ENCODE results near the gene TMIGD1.

TMIGD1 gene

DNA sequence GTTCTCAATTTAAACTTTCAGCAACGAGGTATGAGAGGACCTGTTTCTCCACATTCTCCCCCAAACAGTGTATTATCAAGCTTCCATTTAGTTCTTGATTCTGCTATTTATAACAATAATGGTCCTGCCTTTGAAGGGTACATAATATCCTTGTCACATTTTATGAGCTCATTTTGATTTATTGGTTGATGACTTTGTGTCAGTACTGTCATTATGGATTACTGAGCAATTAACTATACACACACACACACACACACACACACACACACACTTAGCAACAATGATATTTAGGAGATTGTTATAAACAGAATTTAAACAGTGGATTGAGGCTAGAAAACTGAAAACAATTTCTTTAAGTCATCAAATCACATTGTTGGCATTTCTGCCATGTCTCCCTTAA lies 7.0 kb downstream of the TMIGD1 start:
- DNase-seq (ENCODE audit: low read depth) = no peak

DNA sequence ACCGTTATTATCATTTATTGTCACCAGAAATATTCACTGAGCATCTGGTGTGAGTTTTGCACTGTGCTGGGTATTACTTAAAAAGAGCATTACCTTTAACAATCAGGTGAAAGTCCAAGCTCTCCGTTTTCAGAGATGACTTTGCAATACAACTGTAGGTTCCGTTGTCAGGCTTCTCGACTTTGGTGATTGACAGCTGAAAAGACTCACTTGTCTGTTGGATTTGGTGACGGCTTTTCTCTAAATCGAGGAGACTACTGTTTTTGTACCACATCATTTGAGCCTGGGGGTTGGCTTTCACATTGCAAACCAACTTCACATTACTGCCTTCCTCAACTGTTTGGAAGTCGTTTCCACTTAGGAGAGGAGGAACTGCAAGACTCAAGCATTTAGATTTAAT lies 9.1 kb downstream of the TMIGD1 start:
- DNase-seq (ENCODE audit: low read depth) = no peak

DNA sequence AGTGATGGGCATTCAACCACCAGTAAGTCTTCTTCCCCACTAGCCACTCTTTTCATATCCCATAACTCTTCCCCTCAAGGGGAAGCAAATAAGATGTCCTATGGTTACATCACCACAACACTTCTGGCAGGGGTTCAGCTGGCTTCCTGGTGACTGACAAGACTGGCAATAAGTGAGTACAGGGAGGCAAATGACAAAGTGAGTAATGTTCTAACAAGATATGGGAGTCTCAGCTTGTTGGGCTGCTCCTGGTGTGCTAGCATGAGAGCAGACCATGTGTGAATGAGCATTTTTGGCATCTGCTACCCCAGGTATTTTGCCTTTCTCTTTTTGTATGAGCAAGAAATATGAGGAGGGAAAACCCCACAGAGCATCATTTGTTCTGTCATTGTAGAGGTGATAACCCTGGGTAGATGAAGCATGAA lies 9.9 kb downstream of the TMIGD1 start:
- DNase-seq (ENCODE audit: low read depth) = peak; percentile 46

DNA sequence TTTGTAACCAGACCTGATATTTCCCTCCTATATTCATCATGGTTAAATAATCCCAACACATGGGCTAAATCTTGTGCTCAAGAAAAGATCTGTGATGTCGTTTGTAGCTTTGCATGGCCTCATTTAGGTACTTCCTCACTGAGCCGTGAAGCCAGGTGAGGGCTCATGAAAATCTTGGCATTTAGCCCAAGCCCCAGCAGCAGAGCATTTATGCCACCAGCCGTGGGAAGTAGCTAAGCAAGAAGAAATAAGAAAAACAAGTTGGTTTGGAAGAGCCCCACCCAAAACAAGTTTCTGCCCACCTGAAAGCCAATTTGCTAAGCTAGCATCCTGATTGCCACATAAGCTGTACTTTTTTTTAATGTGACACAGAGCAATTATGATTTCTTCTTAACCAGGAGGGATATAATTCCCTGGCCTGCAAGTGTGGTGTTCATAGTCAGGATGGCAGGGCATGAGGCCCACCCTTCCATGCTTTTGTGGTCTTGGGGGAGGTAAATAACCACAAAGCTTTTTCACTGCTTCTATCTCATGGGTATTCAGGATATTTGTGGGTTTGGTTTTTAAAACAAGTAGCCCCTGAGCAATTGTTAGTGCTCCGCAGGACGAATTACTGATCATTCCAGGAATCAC lies 10.5 kb downstream of the TMIGD1 start:
- DNase-seq (ENCODE audit: low read depth) = no peak

DNA sequence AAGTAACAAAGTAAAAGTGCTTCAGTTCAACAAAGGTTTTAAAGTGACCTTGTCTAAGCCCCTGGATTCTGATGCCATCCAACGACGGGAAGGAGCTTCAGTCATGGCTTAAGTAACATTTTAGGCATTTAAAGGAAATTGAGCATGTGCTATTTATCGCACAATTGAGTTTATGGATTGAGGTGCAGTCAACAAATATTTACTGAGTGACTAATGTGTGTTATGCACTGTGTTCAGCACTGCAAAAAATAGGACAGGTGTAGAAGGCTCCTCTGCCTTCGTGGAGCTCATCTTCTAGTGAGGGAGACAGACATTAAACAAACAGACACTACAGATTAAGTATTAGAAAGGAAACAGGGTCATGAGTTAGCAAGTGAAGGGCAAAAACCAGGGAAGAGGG lies 12.5 kb downstream of the TMIGD1 start:
- DNase-seq (ENCODE audit: low read depth) = no peak

DNA sequence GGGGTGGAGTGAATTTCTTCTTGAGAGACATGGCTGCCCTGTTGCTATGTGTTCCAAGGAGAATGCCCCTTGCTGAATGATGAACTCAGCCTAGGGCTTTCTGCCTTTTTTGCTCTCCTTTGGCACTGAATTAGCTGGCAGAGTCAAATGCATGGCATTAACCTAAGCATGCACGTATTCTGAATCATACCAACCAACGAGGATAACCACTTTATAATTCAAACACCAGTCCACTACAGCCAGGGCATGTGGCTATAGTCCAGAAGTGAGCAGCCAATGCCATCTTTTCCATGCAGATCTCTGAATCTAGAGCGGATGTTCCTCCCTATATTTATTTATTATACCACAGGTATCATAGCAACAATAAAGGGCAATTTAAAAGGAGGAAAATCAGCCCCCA lies 15.7 kb downstream of the TMIGD1 start:
- no peak for DNase-seq (ENCODE audit: low read depth)

DNA sequence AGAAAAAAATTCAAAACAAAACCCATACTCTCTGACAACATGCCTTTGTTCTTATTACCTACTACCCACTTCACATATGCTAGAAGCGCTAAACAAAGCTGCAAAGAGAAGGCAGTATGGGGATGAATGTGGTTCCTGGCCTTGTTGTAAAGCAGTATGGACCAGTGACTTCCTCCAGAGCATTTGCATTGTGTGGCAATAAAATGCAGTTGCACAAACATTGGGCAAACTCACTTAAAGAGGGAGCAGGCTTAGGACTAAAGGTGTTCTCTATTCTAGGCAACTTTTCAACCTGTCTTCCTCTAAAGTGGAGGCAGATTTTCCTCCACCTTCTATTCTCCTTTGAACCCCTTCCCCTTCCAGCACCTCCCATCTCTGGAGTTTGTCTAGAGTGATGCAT lies 17.1 kb downstream of the TMIGD1 start:
- no peak for DNase-seq (ENCODE audit: low read depth)

DNA sequence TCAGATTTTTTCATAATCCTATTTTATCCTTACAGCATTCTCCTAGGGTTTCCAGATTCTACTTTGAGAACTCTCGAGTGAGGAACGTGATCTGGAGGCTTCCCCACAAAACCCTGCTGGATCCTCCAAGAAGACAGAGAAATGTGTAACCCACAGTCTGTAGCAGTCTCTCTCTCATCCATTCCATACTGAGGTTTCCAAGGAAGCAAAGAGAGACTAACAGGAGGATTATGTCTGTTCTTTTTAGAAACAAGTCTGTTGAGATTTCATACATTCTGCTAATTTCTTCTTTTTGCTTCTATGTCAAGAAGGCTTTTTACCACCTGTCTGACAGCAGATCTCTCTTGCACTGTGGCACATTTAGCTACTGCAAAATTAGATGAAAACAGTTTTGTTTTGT lies 18.8 kb downstream of the TMIGD1 start:
- no peak for DNase-seq (ENCODE audit: low read depth)

DNA sequence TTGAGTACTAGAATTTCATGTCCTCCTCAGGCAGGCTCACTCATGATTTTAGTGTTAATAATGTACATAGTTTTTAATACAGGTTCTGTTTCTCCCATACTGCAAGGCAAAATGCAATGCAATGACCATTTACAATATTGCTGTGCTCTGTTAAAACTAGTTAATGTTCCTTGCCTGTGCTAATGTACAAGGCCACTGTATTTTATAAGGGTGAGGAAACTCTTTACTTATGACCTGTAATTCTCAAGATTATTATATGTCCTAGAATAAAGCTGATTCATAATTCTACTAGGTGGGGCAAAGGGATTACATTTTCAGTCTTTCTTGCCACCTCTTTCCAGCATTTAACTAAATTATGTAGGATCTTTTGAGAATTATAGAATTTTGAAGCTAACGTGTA lies 19.4 kb downstream of the TMIGD1 start:
- no peak for DNase-seq (ENCODE audit: low read depth)

DNA sequence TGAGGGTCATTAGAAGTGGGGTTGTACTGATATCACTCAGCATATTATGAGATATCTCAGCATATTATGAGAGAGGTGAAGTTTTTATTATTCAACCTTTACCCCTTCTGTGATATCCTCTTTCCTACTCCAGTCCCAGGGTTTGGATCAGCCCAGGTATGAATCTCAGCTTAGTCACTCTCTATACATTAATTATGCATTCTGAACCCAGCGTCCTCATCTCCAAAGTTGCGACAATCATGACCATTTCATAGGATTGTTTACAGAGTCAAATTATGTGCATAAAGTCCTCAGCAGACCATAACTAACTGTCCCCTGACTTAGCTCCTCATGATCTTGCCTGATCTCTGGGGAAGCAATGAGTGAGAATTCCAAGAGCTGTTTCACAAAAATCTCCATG lies 21.6 kb downstream of the TMIGD1 start:
- DNase-seq (ENCODE audit: low read depth) = no peak

DNA sequence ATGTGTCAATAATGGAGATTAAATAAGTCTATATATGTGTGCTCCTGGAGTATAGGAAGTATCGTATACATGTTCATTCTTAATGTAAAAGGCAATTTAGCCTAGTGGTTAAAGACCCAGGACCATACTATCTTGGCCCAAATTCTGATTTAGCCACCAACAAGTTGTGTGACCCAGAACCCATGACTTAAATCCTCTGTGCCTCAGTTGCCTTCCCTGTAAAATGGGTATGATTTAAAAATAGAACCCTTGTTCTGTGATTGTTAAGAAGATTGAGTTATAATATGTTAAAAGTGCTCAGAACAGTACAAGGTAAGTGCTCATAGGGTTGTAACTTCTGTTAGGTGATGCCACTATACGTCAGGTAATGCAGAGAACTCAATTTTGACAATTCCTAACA lies 23.3 kb downstream of the TMIGD1 start:
- no peak for DNase-seq (ENCODE audit: low read depth)

DNA sequence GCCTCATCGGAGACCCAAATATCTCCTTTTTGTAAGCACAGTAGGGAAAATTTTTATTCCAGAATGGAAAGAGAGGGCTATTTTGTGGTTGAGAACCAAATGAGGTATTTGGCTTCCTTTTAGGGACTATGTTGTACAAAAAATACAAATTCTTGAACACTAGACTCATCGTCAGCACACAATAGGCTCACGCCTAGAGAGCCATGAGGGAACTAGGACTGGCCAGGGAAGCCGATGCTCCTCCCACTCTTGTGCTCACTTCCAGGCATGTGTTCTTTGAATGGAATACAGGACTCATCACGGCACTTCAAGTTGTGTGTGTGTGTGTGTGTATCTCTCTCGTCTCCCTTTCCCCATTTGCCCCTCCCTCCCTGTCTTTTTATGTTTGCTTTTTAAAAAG lies 24.3 kb downstream of the TMIGD1 start:
- DNase-seq (ENCODE audit: low read depth) = peak; percentile 27

DNA sequence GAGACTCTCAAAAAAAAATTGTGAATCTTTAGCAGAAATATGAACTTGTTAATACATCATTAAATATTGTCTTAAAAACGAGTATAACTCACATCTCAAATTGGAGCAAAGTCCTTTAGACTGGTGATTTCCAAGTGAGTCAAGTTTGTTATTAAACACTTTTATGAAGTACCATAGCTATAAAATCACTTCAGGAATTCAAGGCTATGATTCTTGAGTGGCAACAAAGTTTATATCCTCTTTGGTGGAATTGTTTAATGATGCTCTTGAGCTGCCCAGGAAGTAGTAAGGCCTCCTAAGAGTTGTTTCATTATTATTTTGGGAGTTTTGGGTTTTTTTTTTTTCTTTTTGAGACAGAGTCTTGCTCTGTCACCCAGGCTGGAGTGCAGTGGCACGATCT lies 25.5 kb downstream of the TMIGD1 start:
- DNase-seq (ENCODE audit: low read depth) = no peak

DNA sequence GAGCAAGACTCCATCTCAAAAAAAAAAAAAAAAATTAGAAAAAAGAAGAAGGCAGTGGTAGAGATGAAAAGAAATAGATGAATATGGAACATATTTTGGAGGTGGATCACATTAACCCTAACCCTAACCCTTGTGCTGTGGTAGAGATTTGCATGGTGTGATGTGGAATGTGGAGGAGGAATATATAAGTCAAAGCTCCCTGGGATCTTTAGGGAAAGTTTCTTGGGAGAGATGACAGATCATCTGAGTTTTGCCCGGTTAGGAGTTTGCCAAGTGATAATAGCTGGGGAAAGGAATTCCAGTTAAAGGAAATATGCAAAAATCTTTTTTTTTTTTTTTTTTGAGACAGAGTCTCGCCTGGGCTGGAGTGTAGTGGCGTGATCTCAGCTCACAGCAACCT lies 29.1 kb downstream of the TMIGD1 start:
- no peak for DNase-seq (ENCODE audit: low read depth)

DNA sequence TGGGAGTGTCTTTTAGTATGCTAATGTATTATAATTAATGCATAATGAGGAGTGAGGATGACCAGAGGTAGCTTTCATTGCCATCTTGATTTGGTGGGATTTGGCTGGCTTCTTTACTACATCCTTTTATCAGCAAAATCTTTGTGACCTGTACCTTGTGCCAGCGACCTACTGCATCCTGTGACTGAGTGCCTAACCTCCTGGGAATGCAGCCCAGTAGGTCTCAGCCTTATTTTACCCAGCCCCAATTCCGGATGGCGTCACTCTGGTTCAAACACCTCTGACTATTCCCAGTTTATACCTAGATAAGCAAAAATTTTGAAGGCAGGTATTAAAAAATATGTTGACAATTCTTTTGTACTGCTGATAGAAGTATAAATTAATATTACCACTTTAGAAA lies 31.6 kb downstream of the TMIGD1 start:
- DNase-seq (ENCODE audit: low read depth) = no peak

DNA sequence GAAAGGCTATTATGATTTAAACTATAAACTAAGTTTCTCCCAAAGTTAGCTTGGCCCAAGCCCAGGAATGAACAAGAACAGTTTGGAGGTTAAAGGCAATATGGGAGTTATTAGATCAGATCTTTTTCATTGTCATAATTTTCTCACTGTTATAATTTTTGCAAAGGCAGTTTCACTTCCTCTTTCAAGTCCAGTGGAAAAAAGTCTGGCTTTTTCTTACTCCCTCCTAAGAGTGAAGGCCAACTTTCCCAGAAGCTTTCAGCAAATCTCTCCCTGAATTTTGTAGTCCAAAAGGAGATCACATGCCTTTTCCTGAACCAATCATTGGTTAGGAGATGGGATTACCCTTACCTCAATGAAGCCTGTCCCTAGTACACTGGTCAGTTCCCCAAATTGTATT lies 33.0 kb downstream of the TMIGD1 start:
- no peak for DNase-seq (ENCODE audit: low read depth)

DNA sequence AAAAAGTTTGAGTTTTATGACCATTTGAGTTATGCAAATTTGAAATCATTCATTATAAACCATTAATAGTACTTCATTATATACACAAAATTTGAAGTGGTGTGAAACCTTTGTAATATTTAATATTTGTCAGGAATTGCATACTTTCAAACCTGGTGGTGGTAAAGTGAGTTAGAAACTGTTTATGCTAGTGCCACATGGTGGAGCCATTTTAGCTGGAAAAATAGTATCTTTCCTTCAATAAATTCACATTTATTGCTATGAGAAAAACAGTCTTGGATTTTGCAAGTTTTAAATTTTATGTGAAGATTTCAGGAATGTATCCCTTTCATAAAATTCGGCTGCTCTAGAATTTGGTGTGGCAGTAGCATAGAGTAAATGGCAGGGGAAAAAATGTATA lies 34.9 kb downstream of the TMIGD1 start:
- peak; percentile 39 for DNase-seq (ENCODE audit: low read depth)

DNA sequence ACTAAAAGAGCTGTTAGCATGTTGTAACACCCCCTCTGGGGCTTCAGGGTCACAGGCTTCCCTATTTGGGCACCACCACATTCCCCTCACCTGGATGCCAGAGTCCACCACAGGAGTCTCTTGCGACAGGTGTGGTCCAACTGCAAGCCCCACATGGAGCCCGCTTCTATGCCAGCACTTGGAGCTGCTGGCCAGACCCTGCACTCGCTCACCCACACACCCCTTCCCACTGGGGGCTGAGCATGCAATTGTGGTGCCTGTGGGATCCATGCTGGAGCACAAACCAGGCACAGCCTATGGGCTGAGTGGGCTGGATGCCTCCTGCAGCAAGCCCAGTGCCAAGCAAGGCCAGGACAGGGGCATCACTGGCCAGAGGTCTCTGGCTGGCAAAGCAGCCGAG lies 36.1 kb downstream of the TMIGD1 start:
- no peak for DNase-seq (ENCODE audit: low read depth)

DNA sequence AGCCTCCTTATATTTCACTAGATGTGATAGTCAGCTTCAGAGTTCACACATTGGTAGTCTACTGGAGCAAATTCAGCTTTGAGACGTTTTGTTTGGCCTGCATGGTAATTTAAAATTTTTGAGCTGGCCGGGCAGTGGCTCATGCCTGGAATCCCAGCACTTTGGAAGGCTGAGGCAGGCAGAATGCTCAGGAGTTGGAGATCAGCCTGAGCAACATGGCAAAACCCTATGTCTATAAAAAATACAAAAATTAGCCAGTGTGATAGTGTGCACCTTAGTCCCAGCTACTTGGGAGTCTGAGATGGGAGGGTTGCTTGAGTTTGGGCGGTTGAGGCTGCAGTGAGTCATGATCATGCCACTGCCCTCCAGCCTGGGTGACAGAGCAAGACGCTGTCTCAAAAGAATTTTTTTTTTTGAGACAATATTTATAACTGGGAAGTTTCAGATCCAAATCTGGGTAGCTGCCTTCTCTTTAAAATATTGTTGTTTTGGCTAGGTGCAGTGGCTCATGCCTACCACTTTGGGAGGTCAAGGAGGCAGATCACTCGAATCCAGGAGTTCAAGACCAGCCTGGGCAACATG lies 37.3 kb downstream of the TMIGD1 start:
- DNase-seq (ENCODE audit: low read depth) = peak; percentile 36

DNA sequence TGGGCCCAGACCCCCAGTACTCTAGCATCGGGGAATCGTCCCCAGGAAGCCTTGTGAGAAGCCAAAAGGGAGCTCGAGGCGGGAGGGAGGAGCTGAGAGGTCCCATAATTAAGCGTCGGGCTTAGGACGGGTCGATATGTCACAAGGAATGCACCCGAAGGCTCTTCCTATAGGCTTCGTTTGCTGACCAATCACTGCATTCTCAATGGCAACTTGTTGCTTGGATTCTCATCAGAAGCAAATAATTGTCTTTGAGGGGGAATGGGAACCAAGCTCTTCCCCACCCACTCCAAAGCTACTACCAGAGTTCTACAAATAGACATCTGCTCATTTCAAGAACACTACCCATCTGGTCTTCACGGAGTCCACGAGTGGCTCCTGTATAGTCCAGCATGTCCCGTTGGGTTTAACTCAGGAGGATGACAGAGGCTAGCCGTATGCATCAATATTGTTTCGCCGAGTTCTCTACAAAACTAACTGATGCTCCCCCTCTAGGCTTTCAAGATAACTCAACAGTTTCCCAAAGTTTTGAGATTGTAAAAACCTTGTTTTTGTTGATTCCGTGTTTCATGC lies 41.5 kb downstream of the TMIGD1 start:
- peak; percentile 74 for DNase-seq (ENCODE audit: low read depth)

DNA sequence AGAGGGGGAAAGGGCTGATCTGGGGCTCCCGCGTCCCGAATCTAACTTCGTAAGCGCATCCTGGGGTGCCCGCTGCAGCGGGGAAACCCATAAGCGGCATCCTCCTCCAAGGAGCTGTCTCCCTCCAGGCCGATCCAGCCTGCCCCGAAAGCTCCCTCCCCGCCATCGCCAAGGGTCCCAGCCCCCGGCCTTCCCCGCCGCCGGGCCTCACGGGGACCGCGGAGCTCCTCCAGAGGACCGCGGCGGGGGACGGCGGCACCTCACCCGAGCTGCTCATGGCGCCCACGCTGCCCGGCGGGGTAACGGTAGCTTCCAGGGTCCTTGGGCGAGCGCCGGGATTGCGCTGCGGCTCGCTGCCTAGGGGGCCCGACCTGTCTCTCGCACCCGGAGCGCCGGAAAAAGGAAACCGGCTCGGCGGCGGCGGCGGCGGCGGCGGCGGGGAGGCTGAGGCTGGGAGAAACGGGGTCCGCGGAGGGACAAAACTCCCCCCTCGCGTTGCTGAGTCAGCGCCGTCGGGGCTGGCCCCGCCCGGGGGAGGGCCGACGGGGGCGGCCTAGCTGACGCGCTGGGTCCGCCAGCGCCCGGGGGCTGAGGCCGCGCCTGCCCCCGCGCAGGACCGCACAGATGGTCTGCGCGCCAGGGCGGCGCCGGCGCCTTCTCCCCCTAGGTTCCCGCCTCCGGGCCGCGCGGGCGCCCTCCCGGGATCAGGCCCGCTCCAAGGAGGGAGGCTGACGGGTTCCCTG lies 42.1 kb downstream of the TMIGD1 start, which contains the start of gene BLMH:
BLMH (minus strand) TSS at position 402 of the 743 bp plus-strand sequence; CDS start at position 277, 125 bp downstream.
- DNase-seq (ENCODE audit: low read depth) = peak; percentile 89

DNA sequence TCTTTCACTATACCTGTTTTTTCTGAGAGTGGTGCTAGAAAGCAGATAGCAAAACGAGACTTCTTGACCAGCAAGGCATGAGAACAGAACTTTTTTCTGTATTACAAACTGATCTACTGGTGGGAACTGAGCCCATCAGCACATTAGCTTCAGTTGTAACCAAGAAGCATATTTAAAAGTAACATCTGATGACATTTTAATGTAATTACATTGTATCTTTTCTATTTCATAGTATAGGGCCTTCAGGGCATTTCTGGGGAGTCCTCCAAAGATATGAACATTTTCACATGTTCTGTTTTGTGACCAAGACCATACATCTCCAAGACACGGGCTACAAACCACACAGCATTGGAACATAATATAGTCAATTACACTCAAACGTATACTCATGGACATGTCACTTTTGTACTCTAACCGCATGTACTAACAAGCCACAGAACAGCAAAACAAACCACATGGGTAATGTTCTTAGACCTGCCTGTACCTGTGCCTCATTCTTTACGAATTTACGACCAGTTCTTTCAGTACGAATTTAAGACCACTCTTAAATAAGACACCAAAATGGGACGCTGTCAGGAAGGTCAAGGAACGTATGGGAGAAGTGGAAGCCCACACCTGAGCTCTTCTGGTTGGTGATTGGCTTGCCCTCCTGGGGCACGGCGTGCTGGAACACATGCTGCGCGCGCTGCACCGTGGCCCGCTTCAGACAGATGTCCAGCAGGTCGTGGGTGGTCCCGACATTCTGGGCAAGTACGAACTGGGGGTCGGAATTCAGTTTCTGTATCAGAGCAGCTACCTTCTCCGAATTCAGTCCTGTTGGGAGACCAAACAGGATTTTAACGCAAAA lies 42.9 kb downstream of the TMIGD1 start:
- DNase-seq (ENCODE audit: low read depth) = peak; percentile 69
